GM19240 (cell line): ENCODE results near the gene BICD2.

Experiments used
- DNase-seq: peaks from one replicate; pipeline ENCODE4 v3.0.0; 2011; ENCODE audit warnings: low spot score; ENCODE audit not compliant: insufficient read length

BICD2 gene

DNA sequence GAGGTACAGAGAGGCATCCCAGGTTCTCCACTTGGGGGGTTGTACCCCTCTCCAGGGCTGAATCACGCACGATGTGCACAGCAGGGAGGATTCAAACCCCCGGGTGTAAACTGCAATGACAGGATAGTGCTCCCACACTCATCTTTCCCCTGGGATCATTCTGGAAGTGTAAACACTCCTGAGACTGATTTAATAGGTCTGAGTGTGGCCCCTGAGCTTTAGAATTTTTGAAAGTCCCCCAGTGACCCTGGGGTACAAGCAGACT lies 16.5 kb downstream of the BICD2 start:
- DNase-seq, result no peak

DNA sequence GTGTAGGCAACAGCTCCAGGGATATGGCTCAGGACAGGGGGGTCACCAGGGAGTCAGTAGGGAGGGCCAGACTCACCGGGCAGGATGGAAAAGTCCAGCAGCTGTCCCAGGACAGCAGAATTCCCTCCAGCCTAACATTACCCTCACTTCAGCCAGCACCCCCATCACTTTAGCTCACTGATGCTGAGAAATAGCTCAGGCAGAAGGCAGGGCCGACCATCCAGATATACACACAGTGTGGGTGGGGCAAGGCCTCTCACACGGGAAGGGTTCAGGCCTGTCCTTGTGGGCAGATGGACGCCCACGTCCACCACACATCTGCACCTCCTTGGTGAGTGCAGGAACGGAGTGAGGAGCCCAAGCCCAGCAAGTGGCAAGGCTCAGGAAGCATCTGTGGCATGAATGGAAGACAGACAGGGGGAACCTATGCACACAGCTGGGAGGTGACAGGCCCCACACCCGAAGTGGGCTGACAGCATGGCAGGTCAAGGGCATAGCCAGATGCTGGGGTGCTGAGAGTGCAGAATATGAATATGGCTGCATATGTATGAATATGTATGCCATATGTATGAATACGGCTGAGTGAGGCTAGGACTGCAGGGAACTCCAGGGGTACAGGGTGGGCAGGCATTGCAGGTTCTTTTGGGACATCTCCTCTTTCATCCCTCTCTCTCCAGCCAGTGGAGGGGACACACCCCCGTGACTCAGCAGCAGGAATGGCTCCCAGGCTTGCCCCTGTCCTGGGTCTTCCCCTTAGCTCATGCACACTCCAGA lies 17.0 kb downstream of the BICD2 start:
- DNase-seq, result no peak

DNA sequence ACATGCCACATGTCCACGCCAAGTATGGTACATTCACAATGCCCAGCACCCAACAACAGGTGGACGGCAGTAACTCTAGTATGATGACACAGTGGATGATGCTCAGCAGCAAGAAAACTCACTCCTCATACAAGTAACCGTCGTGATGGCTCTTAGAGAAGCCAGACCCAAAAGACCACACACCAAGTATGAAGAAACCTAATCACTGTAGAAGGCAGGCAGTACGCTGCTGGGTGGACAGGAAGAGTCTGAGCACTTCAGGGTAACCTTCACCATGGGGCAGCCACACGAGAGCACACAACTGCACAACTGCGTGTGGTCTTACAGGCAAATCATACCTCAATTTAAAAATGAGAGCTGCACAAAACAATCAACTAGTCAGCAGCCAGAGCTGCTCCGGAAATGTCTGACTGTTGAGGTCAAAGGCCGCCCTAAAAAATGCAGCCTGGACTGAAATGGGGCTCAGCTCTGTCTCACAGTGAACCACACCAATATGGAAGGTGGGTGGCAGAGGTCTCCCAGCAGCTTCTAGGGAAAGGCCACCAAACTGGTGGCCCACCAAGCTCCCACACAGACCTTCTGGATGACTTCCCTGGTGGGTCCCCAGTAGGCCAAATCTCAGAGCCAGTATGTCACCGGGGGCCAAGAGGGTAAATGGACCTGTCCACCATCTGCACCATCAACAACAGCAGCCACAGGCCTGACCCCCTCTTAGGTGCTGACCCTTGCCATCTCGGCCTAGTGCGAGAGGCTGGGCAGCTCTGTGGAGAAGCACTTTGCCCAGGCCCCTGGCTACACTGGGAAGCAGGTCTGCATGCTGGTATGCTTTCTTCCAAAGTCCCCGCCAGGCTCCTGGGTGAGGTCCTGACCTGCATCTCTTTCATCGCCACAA lies 17.8 kb downstream of the BICD2 start:
- DNase-seq, result no peak

DNA sequence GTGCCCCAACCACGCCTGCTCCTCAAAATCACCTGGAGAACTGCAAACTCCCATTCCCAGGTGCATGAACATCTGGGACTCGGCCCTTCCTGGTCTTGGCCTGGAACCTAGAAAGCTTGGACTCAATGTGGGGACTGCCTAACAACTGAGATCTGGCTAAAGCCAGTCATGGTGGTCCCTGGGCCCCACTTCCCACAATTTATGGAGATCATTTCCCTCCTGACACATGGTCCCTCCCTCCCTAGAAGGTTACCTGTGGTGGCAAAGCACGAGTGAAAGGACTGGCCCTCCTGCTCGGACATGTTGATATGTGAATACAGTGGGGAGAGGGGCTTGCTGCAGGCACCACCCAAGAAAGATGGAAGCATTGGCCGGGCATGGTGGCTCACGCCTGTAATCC lies 18.8 kb downstream of the BICD2 start:
- DNase-seq, result no peak

DNA sequence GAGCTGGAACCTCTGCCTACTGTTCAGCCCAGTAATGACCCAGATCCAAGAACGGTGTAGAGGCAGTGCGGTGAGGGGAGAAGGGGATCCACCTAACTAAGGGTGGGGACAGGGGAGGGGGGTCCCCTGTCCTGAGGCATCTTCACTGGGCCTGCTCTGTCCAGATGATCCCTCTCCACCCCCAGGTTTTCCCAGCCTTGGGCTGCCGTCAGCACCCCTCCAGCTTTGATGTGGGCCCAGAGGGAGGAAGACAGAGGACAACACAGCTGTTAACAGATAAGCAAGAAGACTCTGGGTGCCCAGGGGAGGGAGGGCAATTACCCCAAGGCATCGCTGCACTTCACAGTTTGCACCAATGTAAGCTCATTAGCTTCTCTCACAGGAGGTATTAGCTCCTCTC lies 19.3 kb downstream of the BICD2 start:
- no peak for DNase-seq

DNA sequence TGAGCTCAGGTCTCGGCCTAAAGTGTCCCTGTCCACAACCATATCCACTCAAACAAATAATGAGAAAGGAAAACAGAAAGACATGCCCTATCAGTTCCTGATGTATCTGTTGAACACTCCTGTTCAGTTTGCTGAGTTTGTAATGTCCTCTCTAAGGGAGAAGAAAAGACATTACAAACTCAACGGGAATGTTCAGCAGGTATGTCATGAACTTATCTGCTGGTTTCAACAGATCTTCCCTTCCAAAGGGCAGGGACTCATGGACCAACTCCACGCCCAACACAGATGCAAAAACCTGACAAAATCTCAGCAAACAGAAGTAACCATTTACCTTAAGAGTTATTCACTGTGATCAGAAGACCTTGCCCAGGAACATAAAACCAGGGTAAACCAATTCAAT lies 23.7 kb downstream of the BICD2 start:
- DNase-seq, result no peak

DNA sequence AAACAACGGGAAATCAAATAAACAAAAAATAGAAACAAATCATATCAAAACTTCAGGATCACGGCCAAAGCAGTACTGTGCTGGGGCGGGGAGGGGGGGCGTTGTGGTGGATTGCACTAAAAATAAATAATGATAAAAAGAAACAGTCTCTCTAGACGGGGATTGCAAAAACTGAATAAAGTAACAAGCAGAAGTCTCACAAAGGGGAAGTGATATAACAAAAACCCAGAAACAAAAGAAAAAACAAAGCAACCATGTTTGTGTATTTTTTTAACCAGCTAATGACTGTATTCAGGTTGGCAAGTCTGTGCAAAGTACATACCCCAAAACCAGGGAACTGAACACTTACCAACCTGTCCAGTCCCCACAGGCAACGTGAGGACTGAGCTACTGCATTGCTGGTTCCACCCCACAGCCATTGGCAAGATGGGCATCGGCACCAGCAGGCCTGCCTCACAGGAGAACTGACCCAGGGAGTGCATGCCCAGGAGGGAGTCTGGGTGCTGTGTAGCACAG lies 24.1 kb downstream of the BICD2 start:
- no peak for DNase-seq

DNA sequence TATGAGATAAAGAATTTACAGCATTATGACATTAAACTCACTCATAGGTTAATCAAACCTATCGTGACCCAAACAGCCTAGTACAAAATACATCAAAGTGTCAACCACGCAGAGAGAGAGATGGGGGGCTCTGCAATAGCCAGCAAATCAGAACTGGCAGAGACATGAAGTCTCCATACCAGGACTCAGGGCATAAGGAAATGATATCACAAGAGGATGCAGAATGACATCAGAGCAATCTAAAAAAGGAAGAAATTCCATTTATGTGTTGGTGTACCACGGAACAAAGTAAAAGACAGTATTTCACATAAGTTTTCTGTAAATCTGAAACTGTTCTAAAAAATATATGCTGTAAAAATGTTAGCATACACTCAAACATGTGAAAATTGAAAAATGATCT lies 24.6 kb downstream of the BICD2 start:
- no peak for DNase-seq

DNA sequence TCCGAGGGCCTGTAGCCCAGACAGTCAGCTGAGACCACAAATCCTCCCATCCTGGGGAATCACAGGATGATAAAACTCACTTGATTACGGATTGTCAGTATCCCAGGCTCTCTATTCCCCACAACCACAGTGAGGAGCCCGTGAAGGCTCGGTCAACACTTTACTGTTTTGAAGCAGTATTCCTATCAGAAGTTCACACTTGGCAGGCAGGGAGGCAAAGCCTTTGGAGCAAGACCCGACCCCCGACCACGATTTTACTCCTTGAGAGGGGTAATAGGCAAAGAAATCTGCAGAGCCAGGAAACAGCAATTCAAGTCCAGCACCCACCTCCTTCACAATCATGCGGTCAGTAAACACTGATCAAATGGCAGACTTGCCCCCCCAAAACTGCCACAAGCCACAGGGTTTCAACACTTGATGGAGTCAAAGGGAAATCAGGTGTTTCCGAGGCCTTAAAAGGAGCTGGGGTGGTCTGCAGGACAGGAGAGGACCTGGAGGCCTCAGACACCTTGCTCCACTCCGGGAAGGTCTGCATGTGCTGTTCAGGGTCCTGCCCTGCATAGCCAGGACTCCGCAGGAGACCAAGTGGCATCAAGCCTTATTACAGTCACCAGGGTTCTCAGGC lies 25.2 kb downstream of the BICD2 start:
- no peak for DNase-seq

DNA sequence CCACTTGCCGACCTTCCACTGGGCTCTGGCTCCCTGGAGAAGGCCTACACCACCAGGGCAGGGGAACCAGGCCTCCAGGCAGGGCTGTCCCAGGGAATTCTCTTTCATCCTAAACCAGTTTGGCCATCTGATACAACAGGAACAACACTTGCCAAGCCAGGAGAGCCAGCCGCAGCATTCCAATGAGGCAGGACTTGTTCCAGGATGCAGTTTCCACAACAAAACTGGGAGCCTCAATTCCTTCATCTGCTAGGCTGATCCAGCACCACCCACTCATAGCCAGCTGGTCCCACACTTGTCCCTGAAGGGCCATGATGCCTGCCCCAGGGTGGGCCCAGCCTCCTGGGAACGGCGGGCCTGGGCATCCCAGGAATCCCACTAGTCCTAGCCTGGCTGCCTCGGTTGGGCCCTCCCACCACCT lies 26.0 kb downstream of the BICD2 start:
- DNase-seq, result no peak

DNA sequence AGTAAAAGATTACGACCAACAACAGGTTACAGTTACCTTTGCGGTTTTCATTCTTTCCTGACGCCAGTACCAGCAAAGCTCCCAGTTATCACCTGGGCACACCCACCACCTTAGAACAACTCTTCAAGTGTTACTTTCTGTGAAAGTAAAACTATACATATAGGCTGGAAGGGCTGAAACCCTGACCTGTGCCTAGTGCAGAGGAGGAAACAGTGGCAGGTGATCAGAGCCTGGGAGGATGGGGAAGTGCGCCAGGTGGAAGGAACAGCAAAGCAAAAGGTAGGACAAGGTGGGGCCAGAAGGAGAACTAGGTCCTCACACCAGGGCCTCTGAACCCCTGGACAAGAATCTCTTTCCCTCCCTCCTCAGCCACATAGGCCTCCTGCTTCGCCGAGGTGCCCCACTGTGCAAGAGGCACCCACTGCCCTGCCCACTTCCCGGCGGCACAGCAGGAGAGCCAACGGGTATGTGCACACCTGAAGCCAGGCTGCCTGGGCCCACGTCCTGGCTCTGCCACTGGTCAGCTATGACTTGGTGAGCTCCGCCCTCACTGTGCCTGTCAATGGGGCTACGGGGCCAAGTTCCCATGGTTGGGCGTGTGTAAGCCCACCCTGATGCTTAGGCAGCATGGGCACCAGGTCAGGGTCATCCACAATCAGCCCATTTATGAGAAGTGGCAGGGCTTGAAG lies 26.9 kb downstream of the BICD2 start:
- DNase-seq, result no peak

DNA sequence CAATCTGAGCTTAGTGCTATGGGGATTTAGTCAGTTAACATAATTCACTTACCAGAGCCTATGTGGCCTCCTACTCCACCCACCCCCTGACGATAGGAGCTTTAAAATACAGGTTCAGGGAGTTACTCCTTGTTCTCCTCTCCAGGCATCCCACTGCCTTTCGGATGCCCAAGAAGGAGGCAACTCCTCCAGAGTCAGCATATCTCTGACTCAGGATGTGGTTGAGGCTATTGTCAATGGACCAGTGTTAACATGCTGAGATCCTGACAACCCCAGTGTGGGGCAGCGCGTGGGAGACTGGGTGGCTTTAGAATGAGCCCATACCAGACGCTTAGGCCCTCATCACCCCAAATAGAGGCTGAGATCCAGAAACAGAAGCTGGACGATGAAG lies 27.4 kb downstream of the BICD2 start:
- DNase-seq, result no peak

DNA sequence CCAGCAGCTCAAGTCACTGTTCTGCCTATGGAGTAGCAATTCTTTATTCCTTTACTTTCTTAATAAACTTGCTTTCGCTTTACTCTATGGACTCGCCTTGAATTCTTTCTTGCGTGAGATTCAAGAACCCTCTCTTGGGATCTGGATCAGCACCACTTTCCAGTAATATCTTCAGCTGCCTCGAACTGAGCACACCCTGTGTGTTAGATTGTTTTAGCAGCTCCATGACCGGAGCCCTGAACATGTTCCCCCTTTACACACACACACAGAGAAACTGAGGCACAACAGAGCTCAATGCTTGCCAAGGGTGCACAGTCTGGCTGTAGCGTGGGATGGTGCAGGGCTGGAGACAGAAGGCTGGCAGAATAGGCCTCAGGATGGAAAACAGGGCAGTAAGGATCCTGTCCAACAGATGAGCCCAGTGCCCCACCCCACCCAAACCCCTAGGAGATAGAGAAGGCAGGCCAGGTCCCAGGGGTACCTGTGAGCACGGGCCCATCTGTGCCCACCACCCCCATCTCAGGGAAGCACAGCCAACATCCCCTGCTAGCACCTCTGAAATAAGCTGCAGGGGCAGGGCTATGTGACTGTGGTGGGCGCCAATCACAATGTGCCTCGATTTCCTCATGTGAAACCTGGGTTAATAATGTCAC lies 27.9 kb downstream of the BICD2 start:
- no peak for DNase-seq

DNA sequence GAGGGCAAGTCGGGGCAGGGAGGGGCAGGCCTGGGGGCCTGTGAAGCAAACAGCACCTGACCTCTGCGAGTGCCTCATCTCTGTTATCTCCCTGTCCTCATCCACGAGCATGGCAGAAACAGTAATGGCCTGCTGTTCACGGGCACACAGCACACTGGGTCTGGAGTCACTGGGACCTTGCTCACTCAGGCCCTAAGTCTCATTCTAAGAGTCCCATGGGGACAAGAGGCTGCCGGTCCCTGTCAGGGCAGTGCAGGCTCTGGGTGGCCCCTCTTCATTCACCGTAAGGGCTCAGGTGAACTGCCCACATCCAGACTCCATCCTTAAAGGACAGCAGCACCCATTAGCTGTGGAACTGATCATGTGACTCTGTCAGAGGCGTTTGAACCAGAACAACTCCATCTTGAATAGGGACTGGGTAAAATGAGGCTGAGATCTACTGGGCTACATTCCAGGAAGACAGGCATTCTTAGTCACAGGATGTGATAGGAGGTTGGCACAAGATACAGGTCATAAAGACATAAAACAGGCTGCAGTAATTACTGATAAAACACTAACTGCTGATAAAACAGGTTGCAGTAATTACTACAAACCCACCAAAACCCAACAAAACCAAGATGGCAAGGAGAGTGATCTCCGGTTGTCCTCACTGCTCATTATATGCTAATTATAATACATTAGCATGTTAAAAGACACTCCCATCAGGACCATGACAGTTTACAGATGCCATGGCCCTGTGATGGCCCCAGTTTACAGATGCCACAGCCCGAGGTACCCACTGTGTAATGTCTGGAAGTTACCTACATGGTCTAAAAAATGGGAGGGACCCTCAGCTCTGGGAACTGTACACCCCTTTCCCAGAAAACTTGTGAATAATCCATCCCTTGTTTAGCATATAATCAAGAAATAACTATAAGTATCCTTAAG lies 28.7 kb downstream of the BICD2 start:
- DNase-seq, result no peak

DNA sequence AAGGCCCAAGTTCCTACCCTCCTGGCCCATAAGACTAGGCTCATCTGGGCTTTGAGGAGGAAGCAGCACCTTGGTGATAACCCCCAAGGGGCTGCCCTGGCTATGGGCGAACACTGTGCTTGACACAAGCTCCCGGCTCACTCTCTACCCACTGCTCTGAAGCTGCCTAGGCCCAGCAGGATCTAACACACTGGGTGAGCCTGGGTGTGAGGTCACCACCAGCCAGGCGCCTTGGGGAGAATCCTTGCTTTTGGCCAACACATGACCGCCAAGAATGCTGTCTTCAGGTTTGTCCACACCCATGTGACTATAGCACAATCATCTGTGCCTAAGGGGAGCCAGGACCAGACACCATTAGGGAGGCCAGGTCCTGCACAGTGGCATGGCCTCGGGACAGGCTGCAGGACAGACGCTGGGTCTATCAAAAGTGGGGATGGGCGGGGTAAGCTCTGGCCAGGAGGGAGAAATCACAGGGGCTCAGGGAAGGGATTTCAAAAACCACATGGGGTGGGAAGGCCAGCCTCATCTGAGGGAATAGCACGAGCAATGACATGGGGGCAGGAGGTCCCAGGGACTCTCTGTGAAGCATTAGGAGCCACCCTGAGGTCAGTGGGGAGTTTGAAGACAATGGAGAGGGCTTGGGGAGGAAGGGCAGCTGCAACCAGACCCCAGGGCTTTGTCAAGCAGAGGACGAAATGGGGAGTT lies 29.6 kb downstream of the BICD2 start:
- DNase-seq, result no peak

DNA sequence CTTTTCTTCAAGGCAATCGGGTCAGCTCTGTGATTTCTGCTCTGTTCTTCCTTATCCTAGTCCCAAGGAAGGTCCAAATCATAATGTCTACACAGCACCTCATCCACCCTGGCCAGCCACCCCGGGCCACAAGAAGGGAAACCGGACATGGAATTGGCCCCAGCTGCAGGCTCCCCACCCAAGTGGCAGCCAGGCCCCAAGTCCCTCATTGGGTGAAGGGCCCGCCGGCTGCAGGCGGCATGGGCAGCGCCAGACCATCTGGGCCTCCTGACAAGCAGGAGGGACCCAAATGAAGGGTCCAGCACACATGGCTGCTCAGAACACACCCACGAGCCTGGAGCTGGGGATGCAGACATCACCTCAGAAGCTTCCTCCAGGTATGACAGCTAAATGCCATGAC lies 33.7 kb downstream of the BICD2 start:
- DNase-seq, result no peak

DNA sequence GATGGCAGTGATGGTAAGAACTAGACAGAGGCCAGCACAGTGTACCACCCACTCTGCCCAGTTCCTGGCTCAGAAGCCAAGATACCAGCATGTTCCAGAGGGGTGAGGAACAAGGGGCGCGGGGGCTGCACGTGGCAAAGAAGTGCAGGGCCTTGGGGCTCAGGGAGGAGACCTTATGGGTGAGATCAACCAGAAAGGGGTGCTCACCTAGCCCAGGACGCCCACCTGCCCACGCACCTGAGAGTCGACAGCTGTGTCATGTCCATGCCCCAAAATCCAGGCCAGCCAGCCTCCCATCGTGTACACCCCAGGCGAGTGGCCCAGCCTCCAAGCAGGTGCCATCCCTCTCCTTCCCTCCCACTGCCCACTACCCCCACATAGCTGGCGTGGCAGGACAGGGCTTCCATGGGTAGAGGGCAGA lies 34.9 kb downstream of the BICD2 start:
- DNase-seq, result no peak

DNA sequence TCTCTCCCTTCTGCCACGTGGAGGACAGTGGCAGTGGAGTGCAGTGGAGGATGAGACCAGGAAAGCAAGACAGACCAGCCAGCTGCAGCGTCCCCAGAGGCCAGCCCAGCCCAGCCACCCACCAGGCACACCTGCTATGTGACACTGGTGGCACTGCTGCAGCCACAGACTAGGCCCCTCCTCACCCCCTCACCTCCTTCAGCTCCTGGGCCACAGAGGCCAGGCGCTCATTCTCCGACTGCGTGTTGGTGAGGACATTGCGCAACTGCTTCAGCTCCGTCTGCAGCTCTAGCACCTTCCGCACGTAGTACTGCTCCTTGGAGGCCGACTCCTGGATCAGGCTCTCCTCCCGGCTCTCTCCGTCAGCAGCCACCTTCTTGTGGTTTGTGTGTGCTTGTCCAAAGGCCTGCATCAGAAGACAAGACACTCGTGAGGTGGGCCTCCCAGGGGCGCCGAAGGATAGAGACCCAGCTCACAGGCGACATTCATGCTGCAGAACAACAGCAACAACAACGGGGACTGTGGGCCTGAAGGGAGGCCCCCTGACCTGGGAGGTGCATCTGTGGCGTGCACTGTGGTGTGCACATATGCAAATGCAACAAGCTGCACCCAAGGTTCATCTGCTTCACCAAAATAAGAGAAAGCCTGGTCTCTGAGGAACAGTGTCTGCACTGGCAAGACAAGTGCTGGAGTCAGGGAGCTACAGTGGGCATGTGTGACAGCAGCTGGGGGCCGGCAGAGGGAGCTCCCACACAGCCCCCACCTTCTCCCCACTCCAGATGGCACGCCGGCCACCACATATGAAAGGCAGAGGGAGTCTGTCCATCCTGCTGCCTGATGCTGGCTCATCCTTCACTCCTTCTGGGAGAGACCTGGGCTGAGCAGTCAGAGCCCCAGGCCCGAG lies 35.5 kb downstream of the BICD2 start:
- DNase-seq, result peak; percentile 57
